ENCODE data around the gene ITPR1. TPM values are rescaled to one million over a fixed set of nuclear protein-coding genes. Genes with fewer than 3 reads are reported as not detected.

ITPR1 gene
- total RNA-seq, 3 donors from 2014 or later = 10.7 to 80.2 (median 20.7) TPM

DNA sequence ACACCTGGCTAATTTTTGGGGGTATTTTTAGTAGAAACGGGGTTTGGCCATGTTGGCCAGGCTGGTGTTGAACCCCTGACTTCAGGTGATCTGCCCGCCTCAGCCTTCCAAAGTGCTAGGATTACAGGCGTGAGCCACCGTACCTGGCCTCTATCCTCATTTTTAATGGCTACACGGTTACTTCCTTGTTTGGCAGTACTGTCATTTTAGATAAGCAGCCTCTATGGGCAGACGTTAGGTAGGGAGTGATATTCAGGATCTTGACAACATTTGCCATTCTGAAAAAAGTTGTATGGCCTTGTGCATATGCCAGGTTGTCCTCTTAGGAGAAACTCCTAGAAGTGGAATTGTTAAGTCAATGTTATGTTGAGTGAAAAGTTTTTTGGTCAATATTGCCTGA lies 141.7 kb downstream of the ITPR1 start:
- Histone ChIP-seq H3K4me3 (no peak overlapping the region), H3K9me3 (no peaks in the 10 kb centered on the region), H3K4me1 (ENCODE audit: low read depth) (no peaks in the 10 kb centered on the region), H3K36me3 (ENCODE audit: low read depth) (no peaks in the 10 kb centered on the region)
- TF ChIP-seq, protein P1, sequence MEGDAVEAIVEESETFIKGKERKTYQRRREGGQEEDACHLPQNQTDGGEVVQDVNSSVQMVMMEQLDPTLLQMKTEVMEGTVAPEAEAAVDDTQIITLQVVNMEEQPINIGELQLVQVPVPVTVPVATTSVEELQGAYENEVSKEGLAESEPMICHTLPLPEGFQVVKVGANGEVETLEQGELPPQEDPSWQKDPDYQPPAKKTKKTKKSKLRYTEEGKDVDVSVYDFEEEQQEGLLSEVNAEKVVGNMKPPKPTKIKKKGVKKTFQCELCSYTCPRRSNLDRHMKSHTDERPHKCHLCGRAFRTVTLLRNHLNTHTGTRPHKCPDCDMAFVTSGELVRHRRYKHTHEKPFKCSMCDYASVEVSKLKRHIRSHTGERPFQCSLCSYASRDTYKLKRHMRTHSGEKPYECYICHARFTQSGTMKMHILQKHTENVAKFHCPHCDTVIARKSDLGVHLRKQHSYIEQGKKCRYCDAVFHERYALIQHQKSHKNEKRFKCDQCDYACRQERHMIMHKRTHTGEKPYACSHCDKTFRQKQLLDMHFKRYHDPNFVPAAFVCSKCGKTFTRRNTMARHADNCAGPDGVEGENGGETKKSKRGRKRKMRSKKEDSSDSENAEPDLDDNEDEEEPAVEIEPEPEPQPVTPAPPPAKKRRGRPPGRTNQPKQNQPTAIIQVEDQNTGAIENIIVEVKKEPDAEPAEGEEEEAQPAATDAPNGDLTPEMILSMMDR (IDR thresholded peaks at IDR 0.05) = no peak
- intact Hi-C loops (cut with DNase I, micrococcal nuclease) = loop anchor here (5.0 kb wide), 1 partner anchor 283 kb away; no protein-coding TSS in a partner anchor
- no peak for DNase-seq
- ATAC-seq = peak; percentile 24

DNA sequence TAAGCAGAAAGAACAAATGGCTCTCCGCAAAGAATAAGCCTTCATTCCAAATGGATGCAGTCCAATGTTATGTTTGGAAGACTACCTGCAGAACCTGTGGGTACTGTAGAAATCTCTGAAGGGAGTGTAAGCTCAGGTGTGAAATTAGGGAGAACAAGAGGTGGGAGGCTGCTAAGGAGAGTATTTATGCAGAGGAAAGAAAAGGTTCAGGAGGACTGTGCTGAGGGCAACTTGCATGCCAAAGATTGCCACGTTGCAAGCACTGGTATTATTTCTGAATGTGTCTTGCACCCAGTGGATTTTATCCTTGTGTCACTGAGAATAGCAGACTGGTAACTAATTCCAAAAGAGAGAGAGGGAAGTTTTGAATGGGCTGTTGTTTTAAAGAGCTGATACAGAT lies 144.1 kb downstream of the ITPR1 start:
- Histone ChIP-seq H3K4me1 (ENCODE audit: low read depth) (no peaks in the 10 kb centered on the region), H3K36me3 (ENCODE audit: low read depth) (no peaks in the 10 kb centered on the region), H3K4me3 (no peak overlapping the region), H3K9me3 (no peaks in the 10 kb centered on the region)
- intact Hi-C loops (cut with DNase I, micrococcal nuclease) = no loop called here
- no peak for ATAC-seq
- no peak for DNase-seq
- TF ChIP-seq, protein P1 (IDR thresholded peaks at IDR 0.05) = no peak

DNA sequence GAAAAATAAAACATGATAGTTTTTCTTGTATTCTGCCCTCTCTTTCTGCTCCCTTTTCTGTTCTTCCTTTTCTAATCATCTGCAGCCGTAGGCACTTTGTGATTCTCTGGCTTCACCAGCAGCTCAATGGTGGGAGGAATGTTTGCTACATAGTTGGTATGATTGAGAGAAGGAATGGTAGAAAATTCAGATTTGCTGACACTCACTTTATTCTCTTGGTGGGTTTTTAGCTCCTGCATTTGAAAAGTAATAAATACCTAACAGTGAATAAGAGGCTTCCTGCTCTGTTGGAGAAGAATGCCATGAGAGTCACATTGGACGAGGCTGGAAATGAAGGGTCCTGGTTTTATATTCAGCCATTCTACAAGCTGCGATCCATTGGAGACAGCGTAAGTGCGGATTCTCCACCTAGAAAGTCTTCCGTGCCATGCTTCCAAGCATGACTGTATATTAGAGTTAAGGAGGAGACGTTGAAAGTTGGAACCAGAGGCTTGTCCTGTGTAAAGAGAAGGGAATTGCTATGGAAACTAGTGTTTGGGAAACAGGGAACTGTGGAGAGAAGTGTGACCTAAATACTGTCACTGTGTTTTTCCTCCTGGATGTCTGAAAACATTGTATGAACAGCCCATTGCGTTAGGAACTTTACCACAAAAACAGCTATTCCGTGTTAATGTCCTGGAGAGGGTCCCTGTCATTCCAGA lies 148.9 kb downstream of the ITPR1 start:
- H3K36me3 ChIP-seq (ENCODE audit: low read depth) = no peaks in the 10 kb centered on the region
- ATAC-seq = no peak

GRCh38 chr3:4642611-4643010 lies 149.5 kb downstream of the ITPR1 start:
- TF ChIP-seq, protein P1 (IDR thresholded peaks at IDR 0.05) = no peak
- no peak for ATAC-seq
- Histone ChIP-seq H3K4me3 (no peak overlapping the region), H3K36me3 (ENCODE audit: low read depth) (no peaks in the 10 kb centered on the region), H3K4me1 (ENCODE audit: low read depth) (no peaks in the 10 kb centered on the region), H3K9me3 (no peaks in the 10 kb centered on the region)
- DNase-seq = no peak
- intact Hi-C loops (cut with DNase I, micrococcal nuclease) = no loop called here

More for the DNA sequence above, 148.9 kb downstream of the ITPR1 start:
- intact Hi-C loops (cut with DNase I, micrococcal nuclease) = no loop called here
- H3K4me3 ChIP-seq = no peak overlapping the region
- DNase-seq = no peak
- no peaks in the 10 kb centered on the region for H3K9me3 ChIP-seq
- TF ChIP-seq, protein P1 (IDR thresholded peaks at IDR 0.05) = no peak
- no peaks in the 10 kb centered on the region for H3K4me1 ChIP-seq (ENCODE audit: low read depth)

- Histone ChIP-seq H3K9me3 (no peaks in the 10 kb centered on the region), H3K36me3 (ENCODE audit: low read depth) (no peaks in the 10 kb centered on the region), H3K4me3 (no peak overlapping the region), H3K4me1 (ENCODE audit: low read depth) (no peaks in the 10 kb centered on the region)
- intact Hi-C loops (cut with DNase I, micrococcal nuclease) = no loop called here
- ATAC-seq = no peak
- no peak for DNase-seq
- TF ChIP-seq, protein P1 (IDR thresholded peaks at IDR 0.05) = no peak
These were observed 150.9 kb downstream of the ITPR1 start for GRCh38 chr3:4643904-4644547.
